HepG2 (cell line): Measurements from ENCODE around the gene EEF2. TPM values are rescaled to one million over a fixed set of nuclear protein-coding genes. Genes with fewer than 3 reads are reported as not detected.
A peak's percentile ranks its signal among the peaks of the same experiment; 100 is the strongest.

Source experiments
- JARID2 ChIP-seq: sonication (generic); formaldehyde crosslinking; IDR thresholded peaks from 2 replicates; pipeline ENCODE4 v1.8.1; 2023; ENCODE audit warnings: missing genetic modification reagents, inconsistent platforms; ENCODE audit not compliant: insufficient replicate concordance
- KDM2A ChIP-seq: sonication (generic); formaldehyde crosslinking; IDR thresholded peaks from 2 replicates; pipeline ENCODE4 v1.4.0; 2020; ENCODE audit warnings: low read depth, missing genetic modification reagents, borderline replicate concordance
- KLF6 ChIP-seq: IDR thresholded peaks from 2 replicates; pipeline ENCODE4 v1.8.0; 2016; ENCODE audit warnings: missing biosample characterization, missing genetic modification reagents
- MAFG ChIP-seq: sonication (generic); formaldehyde crosslinking; IDR thresholded peaks from 2 replicates; pipeline ENCODE4 v1.5.1; 2020; ENCODE audit warnings: mild to moderate bottlenecking, missing genetic modification reagents
- MAZ ChIP-seq, 2 experiments: sonication (generic) in 1 of 2; formaldehyde crosslinking in 1 of 2; IDR thresholded peaks; 2 replicates each; pipeline versions ENCODE4 v1.5.0 to v1.6.1; 2012 to 2020; ENCODE audit warnings: low read depth in 2 of 2, mild to moderate bottlenecking in 2 of 2, borderline replicate concordance in 1 of 2, improper control_type of control experiment in 1 of 2, low read length in 1 of 2, missing genetic modification reagents in 1 of 2, moderate library complexity in 1 of 2
- NCOA2 ChIP-seq: sonication (generic); formaldehyde crosslinking; IDR thresholded peaks from 2 replicates; pipeline ENCODE4 v1.8.0; 2022; ENCODE audit warnings: inconsistent platforms
- NFATC3 ChIP-seq: sonication (generic); formaldehyde crosslinking; IDR thresholded peaks from 2 replicates; pipeline ENCODE4 v1.5.1; 2020; ENCODE audit warnings: mild to moderate bottlenecking, missing genetic modification reagents
- NR2C2 ChIP-seq: sonication (generic); formaldehyde crosslinking; IDR thresholded peaks from 2 replicates; pipeline ENCODE4 v1.4.0; 2020; ENCODE audit warnings: missing genetic modification reagents, mild to moderate bottlenecking, moderate library complexity, borderline replicate concordance
- PHB2 ChIP-seq: fragments of 450-650 bp; IDR thresholded peaks from 2 replicates; pipeline ENCODE4 v1.6.1; 2018; ENCODE audit not compliant: partially characterized antibody
- PTBP1 ChIP-seq: fragments of 200-400 bp; formaldehyde crosslinking; IDR thresholded peaks from 2 replicates; pipeline ENCODE4 v1.6.1; 2018; ENCODE audit warnings: low read length, low read depth; ENCODE audit not compliant: poor library complexity, severe bottlenecking
- RBM22 ChIP-seq: fragments of 200-400 bp; formaldehyde crosslinking; optimal IDR thresholded peaks from 2 replicates; pipeline ENCODE3; 2017; ENCODE audit warnings: mild to moderate bottlenecking, low read length, moderate library complexity
- SNRNP70 ChIP-seq: fragments of 200-400 bp; formaldehyde crosslinking; IDR thresholded peaks from 2 replicates; pipeline ENCODE4 v1.6.1; 2017; ENCODE audit warnings: mild to moderate bottlenecking, low read depth, low read length, moderate library complexity
- SOX13 ChIP-seq, 3 experiments: fragments of 450-650 bp in 1 of 3; sonication (generic) in 1 of 3; formaldehyde crosslinking in 1 of 3; IDR thresholded peaks in 2 of 3; conservative IDR thresholded peaks in 1 of 3; 2 replicates each; pipeline versions ENCODE4 v1.5.0 to v1.6.1; 2016 to 2020; ENCODE audit warnings: antibody characterized with exemption in 1 of 3, mild to moderate bottlenecking in 1 of 3, missing compliant biosample characterization in 1 of 3, missing genetic modification reagents in 1 of 3, moderate library complexity in 1 of 3
- TCF7 ChIP-seq: sonication (generic); IDR thresholded peaks from 2 replicates; pipeline ENCODE4 v1.6.1; 2016; ENCODE audit warnings: antibody characterized with exemption, low read depth
- YY1 ChIP-seq: IDR thresholded peaks from 2 replicates; pipeline ENCODE4 v1.6.1; 2011; ENCODE audit warnings: low read length, low read depth, moderate library complexity, mild to moderate bottlenecking; ENCODE audit not compliant: insufficient read depth, insufficient replicate concordance
- ZFP36L2 ChIP-seq: sonication (generic); formaldehyde crosslinking; IDR thresholded peaks from 2 replicates; pipeline ENCODE4 v1.4.0; 2020; ENCODE audit warnings: missing genetic modification reagents
- ZKSCAN5 ChIP-seq: sonication (generic); formaldehyde crosslinking; IDR thresholded peaks from 2 replicates; pipeline ENCODE4 v1.5.1; 2020; ENCODE audit warnings: mild to moderate bottlenecking, missing genetic modification reagents
- ZNF274 ChIP-seq: sonication (generic); formaldehyde crosslinking; IDR thresholded peaks from 2 replicates; pipeline ENCODE4 v1.5.1; 2020; ENCODE audit warnings: mild to moderate bottlenecking, missing genetic modification reagents
- ZNF44 ChIP-seq: sonication (generic); formaldehyde crosslinking; IDR thresholded peaks from 2 replicates; pipeline ENCODE4 v1.5.1; 2020; ENCODE audit warnings: mild to moderate bottlenecking, missing genetic modification reagents
- ZNF564 ChIP-seq: sonication (generic); formaldehyde crosslinking; IDR thresholded peaks from 2 replicates; pipeline ENCODE4 v1.8.1; 2023; ENCODE audit warnings: mild to moderate bottlenecking, missing genetic modification reagents
- ZNF660 ChIP-seq: sonication (generic); formaldehyde crosslinking; IDR thresholded peaks from 2 replicates; pipeline ENCODE4 v1.5.1; 2020; ENCODE audit warnings: mild to moderate bottlenecking, low read depth, missing genetic modification reagents, borderline replicate concordance
- ZNF775 ChIP-seq: sonication (generic); formaldehyde crosslinking; IDR thresholded peaks from 2 replicates; pipeline ENCODE4 v1.4.0; 2020; ENCODE audit warnings: missing genetic modification reagents, mild to moderate bottlenecking, moderate library complexity, borderline replicate concordance
- ZSCAN5A ChIP-seq: sonication (generic); formaldehyde crosslinking; IDR thresholded peaks from 2 replicates; pipeline ENCODE4 v1.8.0; 2022; ENCODE audit warnings: mild to moderate bottlenecking, missing genetic modification reagents, borderline replicate concordance
- polyA plus RNA-seq, 8 experiments: library from polyadenylated mRNA; depleted of rRNA in 3 of 8; stranded (reverse) in 7 of 8; unstranded in 1 of 8; fragments of >200 nt; fragmentation: Illumina TruSeq in 4 of 8; extraction: Trizol in 4 of 8; gene quantifications; 2 replicates each; pipeline versions ENCODE4 v1.2.1 to v1.2.3, GENCODE V29; 2011 to 2016; ENCODE audit warnings: low read depth in 4 of 8, missing spikeins in 1 of 8, mixed read lengths in 1 of 8; ENCODE audit not compliant: insufficient read depth in 1 of 8
- total RNA-seq, 5 experiments: library from RNA; depleted of rRNA; stranded (reverse); fragments of >200 nt; fragmentation: Illumina TruSeq; extraction: Trizol; gene quantifications; 2 replicates each; pipeline ENCODE4 v1.2.3, GENCODE V29; 2016; ENCODE audit warnings: low read depth in 1 of 5
- TF ChIP-seq, protein P1 (sequence below): sonication (generic); formaldehyde crosslinking; conservative IDR thresholded peaks from 2 replicates; pipeline ENCODE4 v1.4.0; 2020; ENCODE audit warnings: missing genetic modification reagents
- TF ChIP-seq, protein P2 (sequence below): sonication (generic); formaldehyde crosslinking; conservative IDR thresholded peaks from 2 replicates; pipeline ENCODE4 v1.4.0; 2020; ENCODE audit warnings: missing genetic modification reagents

EEF2 gene
- total and polyA plus RNA-seq, 2 of the 13 experiments (the other 11 are each of a cell fraction or from before 2014, with no cell fraction given), result 1,441 to 1,777 TPM

- TF ChIP-seq PTBP1 (no peak), PHB2 (no peak), ZNF44 (CRISPR knock-in tag) (no peak), ZKSCAN5 (CRISPR knock-in tag) (no peak), JARID2 (CRISPR knock-in tag) (no peak), SNRNP70 (no peak), NCOA2 (CRISPR knock-in tag) (no peak), MAZ (IDR thresholded peaks at IDR 0.05; ENCODE audit: borderline replicate concordance, low read depth, low read length) (0 out of 2 replicates have a peak, but pooled peaks have one; percentile 19), MAZ (CRISPR knock-in tag; IDR thresholded peaks at IDR 0.05; ENCODE audit: low read depth) (peak; percentile 66), NR2C2 (CRISPR knock-in tag) (peak; percentile 85), ZSCAN5A (no peak), MAFG (CRISPR knock-in tag) (no peak), ZFP36L2 (CRISPR knock-in tag) (0 out of 2 replicates have a peak, but pooled peaks have one; percentile 37), NFATC3 (no peak), KLF6 (CRISPR knock-in tag) (no peak; the same call in 1 of the 2 replicates), SOX13 (IDR thresholded peaks at IDR 0.05) (no peak), SOX13 (CRISPR knock-in tag; conservative IDR thresholded peaks at IDR 0.05 in 1 of 2, IDR thresholded peaks at IDR 0.05 in 1 of 2) (0 out of 4 replicates have a peak, but pooled peaks of 1 of the 2 experiments have one; percentile 50), KDM2A (peak; percentile 97), ZNF660 (CRISPR knock-in tag) (no peak), ZNF775 (CRISPR knock-in tag) (0 out of 2 replicates have a peak, but pooled peaks have one; percentile 36), TCF7 (no peak), YY1 (peak; percentile 29), RBM22 (peak; percentile 92), ZNF564 (CRISPR knock-in tag) (no peak), ZNF274 (CRISPR knock-in tag) (0 out of 2 replicates have a peak, but pooled peaks have one; percentile 62)
- TF ChIP-seq, protein P1, sequence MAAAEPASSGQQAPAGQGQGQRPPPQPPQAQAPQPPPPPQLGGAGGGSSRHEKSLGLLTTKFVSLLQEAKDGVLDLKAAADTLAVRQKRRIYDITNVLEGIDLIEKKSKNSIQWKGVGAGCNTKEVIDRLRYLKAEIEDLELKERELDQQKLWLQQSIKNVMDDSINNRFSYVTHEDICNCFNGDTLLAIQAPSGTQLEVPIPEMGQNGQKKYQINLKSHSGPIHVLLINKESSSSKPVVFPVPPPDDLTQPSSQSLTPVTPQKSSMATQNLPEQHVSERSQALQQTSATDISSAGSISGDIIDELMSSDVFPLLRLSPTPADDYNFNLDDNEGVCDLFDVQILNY, result no peak
- TF ChIP-seq, protein P2, sequence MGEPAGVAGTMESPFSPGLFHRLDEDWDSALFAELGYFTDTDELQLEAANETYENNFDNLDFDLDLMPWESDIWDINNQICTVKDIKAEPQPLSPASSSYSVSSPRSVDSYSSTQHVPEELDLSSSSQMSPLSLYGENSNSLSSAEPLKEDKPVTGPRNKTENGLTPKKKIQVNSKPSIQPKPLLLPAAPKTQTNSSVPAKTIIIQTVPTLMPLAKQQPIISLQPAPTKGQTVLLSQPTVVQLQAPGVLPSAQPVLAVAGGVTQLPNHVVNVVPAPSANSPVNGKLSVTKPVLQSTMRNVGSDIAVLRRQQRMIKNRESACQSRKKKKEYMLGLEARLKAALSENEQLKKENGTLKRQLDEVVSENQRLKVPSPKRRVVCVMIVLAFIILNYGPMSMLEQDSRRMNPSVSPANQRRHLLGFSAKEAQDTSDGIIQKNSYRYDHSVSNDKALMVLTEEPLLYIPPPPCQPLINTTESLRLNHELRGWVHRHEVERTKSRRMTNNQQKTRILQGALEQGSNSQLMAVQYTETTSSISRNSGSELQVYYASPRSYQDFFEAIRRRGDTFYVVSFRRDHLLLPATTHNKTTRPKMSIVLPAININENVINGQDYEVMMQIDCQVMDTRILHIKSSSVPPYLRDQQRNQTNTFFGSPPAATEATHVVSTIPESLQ (CRISPR knock-in tag), result no peak
Observed at GRCh38 chr19:3970808-3971598, 14.3 kb downstream of the EEF2 start, which contains the start of gene DAPK3 (continued).
